HG03520 (cell line): Measurements from ENCODE around the gene MRPL46.
"Not testable (repeated sequence)": the region's sequence is repeated elsewhere in the genome, so short reads cannot be mapped to it uniquely, and the experiment has no call there.

Source experiments
- ATAC-seq: cut with Tn5 transposase; IDR thresholded peaks from one replicate; pipeline ENCODE4 v1.9.1; 2021; ENCODE audit warnings: mild to moderate bottlenecking, moderate library complexity; ENCODE audit not compliant: unreplicated experiment

Gene MRPL46

GRCh38 chr15:88447206-88447605, 20.0 kb downstream of the MRPL46 start:
- ATAC-seq: no peak

GRCh38 chr15:88441076-88441730, 26.0 kb downstream of the MRPL46 start:
- no peak for ATAC-seq

DNA sequence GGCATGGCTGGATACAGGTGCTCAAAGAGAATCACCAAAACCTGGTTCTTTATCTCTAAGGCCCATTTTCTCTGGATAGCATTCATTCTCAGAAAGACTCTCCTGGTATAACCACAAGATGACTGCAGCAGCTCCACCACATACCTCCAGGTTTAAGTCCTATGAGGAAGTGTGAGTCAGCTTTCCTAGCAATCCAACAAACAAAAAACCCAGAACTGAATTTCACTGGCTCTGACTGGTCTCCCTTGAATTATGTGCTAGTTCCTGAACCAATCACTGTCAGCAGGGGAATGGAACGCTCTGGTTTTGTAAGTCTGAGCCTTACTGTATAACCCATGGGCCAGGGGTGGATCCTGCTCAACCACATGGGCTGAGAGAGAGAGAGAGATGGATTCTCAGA, 27.2 kb downstream of the MRPL46 start:
- ATAC-seq: no peak

- ATAC-seq: no peak
These were observed 29.0 kb downstream of the MRPL46 start for GRCh38 chr15:88438181-88438580.

GRCh38 chr15:88434106-88434505, 33.1 kb downstream of the MRPL46 start:
- not testable (repeated sequence) for ATAC-seq

GRCh38 chr15:88433046-88433685, 34.0 kb downstream of the MRPL46 start:
- no peak for ATAC-seq

DNA sequence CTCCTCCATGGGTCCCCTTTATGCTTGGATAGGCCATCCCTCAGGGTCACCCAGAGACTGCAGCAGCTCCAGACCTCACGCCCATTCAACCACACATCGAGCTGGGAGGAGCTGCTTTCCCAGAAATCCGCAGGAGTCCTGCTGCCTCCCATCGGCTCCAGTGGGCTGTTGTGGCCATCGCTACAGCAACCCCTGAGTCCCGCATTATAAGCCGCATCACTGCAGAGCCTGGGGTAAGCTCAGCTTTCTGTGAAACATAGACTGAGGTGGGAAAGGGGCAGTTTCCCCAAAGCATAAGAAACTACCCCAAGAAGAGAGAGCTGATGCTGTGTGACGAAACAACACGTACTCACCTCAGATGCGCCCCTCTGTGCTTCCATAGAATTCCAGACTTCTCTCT, 35.7 kb downstream of the MRPL46 start:
- ATAC-seq: no peak

GRCh38 chr15:88430051-88430450, 37.1 kb downstream of the MRPL46 start:
- ATAC-seq: no peak

DNA sequence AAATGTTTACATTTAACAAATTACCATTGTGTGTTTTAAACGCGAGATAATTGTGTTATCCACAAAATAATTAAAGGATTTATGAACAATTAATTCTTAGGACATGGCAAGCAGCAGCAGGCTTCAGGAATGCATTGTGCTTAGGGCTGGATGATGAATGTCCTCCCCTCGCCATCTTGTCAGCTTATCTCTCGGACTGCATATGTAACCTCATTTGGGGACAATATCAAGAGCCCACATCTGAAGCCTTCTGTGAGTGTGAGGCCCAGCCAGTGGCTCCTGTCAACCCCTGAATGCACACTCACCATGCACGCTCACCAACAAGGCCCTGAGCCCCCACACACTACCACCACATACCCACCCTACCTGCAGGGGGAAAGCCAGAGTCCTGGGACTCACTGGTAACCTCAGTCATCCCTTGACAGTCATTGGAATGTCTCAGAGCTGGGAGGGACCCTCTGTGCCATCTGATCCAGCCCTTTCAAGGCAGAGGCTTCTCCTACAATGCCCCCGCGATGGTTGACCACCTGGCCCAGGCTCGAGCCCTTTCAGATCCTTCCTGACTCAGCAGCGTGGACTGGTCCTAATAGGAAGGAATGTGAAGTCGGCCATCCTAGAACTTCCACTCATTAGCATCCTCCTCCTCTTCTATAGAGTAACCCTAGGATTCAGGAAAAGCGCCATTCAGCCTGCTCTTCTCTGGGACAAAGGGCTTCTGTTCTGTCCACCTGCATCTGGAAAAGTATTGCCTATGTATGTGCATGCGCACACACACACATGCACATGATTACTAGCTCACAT, 38.2 kb downstream of the MRPL46 start:
- ATAC-seq: no peak

DNA sequence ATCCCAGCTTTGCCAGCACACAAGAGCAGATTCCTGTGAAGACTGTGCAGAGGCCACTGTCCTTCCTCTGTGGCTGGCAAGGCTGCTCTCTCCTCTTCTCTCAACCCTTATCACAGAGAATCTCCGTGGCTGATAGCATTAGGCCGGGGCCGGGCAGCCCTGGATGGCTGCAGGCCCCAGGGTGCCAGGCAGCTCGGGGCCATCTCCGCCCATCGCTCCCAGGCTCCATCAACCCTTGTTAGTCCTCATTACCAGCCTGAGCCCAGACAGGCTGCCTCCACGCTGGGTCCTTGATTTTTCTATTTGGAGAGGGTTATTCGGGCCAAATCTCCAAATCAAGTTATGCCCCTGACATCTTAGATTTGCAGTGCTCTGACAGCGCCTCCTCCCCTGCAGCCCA, 39.1 kb downstream of the MRPL46 start:
- ATAC-seq: no peak

DNA sequence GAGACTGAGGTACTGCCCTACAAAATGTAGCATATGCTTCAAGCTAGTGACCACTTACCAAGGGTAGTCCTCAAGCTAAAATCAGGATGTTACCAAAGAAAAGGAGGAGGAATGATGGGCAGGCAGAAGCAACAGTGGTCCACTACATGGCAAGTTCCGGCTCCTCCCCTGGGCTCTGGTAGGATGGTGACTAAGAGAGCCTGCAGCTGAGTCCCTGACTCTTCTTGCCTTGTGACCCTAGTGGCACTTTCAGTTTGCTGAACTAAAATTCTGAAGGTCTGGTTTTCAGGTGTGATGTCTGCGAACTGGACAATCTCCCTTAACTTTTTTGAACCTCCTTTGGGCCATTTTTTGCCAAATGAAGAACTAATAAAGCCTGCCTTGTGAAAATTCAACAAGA, 40.9 kb downstream of the MRPL46 start:
- no peak for ATAC-seq

DNA sequence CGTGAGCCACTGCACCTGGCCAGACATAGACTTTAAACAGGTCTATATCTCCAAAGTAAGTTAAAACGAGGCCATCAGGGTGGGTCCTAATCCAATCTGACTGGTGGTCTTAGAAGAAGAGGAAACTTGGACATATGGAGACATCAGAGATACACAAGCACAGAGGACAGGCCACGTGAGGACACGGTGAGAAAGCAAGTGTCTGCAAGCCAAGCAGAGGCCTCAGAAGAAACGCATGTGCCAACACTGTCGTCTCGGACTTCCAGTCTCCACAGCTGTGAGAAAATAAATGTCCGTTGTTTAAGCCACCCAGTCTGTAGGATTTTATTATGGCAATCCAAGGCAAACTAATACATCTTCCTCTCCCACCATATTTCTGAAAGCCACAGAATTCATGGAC, 43.9 kb downstream of the MRPL46 start:
- ATAC-seq: no peak

- ATAC-seq: no peak
These were observed 47.4 kb downstream of the MRPL46 start for GRCh38 chr15:88419830-88420229.
